ENCODE measurements around the gene VCAM1. TPM values are rescaled to one million over a fixed set of nuclear protein-coding genes. Genes with fewer than 3 reads are reported as not detected.

Gene VCAM1
- total RNA-seq, 2 experiments from 2014 or later = not detected

DNA sequence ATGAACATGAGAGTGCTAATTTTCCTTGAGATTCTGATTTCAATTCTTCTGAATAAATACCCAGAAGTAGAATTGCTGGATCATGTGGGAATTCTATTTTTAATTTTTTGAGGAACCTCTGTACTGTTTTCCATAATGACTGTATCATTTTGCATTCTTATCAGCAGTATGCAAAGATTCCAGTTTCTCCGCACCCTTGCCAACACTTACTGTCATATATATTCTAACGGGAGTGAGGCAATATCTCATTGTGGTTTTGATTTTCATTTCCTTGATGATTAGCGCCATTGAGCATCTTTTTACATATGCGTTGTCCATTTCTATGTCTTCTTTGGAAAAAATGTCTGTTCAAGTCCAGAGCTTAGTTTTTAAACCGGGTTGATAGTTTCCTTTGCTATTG lies 33.2 kb downstream of the VCAM1 start:
- H3K36me3 ChIP-seq (ENCODE audit: insufficient read depth, low read length) = no peaks in the 10 kb centered on the region
- H3K4me1 ChIP-seq (ENCODE audit: insufficient read depth, low read length, poor library complexity, severe bottlenecking) = no peaks in the 10 kb centered on the region
- intact Hi-C loops (cut with micrococcal nuclease; ENCODE audit: unreplicated experiment) = no loop called here
- ChIA-PET CTCF (ENCODE audit: unreplicated experiment) (no interaction called here), POLR2A (no interaction called here)
- no peak for DNase-seq (ENCODE audit: low spot score)
- H2AFZ ChIP-seq (ENCODE audit: low read length) = no peak overlapping the region
- H3K9me2 ChIP-seq (ENCODE audit: insufficient read depth, low read length) = no peaks in the 10 kb centered on the region
- TF ChIP-seq, protein P1, sequence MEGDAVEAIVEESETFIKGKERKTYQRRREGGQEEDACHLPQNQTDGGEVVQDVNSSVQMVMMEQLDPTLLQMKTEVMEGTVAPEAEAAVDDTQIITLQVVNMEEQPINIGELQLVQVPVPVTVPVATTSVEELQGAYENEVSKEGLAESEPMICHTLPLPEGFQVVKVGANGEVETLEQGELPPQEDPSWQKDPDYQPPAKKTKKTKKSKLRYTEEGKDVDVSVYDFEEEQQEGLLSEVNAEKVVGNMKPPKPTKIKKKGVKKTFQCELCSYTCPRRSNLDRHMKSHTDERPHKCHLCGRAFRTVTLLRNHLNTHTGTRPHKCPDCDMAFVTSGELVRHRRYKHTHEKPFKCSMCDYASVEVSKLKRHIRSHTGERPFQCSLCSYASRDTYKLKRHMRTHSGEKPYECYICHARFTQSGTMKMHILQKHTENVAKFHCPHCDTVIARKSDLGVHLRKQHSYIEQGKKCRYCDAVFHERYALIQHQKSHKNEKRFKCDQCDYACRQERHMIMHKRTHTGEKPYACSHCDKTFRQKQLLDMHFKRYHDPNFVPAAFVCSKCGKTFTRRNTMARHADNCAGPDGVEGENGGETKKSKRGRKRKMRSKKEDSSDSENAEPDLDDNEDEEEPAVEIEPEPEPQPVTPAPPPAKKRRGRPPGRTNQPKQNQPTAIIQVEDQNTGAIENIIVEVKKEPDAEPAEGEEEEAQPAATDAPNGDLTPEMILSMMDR (conservative IDR thresholded peaks at IDR 0.05; ENCODE audit: low read length) = no peak
- TF ChIP-seq EZH2phosphoT487 (IDR thresholded peaks at IDR 0.05; ENCODE audit: borderline replicate concordance, low read depth, low read length) = no peak
- no peak overlapping the region for H3K4me3 ChIP-seq (ENCODE audit: low read depth, low read length, poor library complexity, severe bottlenecking)
- H3K79me2 ChIP-seq (ENCODE audit: insufficient read depth, low read depth, low read length) = no peaks in the 10 kb centered on the region
- no peak overlapping the region for H3K27ac ChIP-seq (ENCODE audit: low read depth, low read length, poor library complexity, severe bottlenecking)
- H3K9me3 ChIP-seq (ENCODE audit: low read length) = no peaks in the 10 kb centered on the region
- H3K4me2 ChIP-seq (ENCODE audit: low read length) = no peak overlapping the region
- H4K20me1 ChIP-seq (ENCODE audit: insufficient read depth, low read length) = no peaks in the 10 kb centered on the region
- no TSS peak for BruUV-seq (replicated peaks)

DNA sequence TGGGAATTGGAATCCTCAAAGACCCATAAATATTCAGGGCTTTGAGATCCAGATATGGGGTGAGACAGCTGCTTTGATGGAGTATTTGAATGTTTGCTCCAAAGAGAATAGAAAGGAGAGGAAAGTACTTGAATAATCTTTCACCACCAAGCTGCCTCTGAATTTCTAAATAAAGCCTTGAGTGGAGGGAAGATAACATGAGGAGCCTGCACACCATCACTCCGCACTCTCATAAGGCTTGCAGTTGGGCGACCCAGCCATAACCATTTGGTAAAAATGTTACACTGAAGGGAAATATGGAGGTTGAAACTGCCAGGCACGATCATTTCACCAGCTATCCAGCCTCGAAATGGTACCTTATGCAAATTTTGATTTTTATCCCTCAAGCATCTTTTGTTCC lies 38.4 kb downstream of the VCAM1 start:
- intact Hi-C loops (cut with micrococcal nuclease; ENCODE audit: unreplicated experiment) = no loop called here
- CTCF ChIA-PET (ENCODE audit: unreplicated experiment) = interaction anchor here (0.5 kb wide), 1 partner anchor 29 kb away, joined by 4 read pairs; no protein-coding TSS in a partner anchor
- TF ChIP-seq, protein P1 (conservative IDR thresholded peaks at IDR 0.05; ENCODE audit: low read length) = no peak
- no peak for TF ChIP-seq EZH2phosphoT487 (IDR thresholded peaks at IDR 0.05; ENCODE audit: borderline replicate concordance, low read depth, low read length)
- no peak overlapping the region for H2AFZ ChIP-seq (ENCODE audit: low read length)
- POLR2A ChIA-PET = no interaction called here
- no peaks in the 10 kb centered on the region for H3K4me1 ChIP-seq (ENCODE audit: insufficient read depth, low read length, poor library complexity, severe bottlenecking)
- H3K9me2 ChIP-seq (ENCODE audit: insufficient read depth, low read length) = no peaks in the 10 kb centered on the region
- H3K4me3 ChIP-seq (ENCODE audit: low read depth, low read length, poor library complexity, severe bottlenecking) = no peak overlapping the region
- H3K79me2 ChIP-seq (ENCODE audit: insufficient read depth, low read depth, low read length) = no peaks in the 10 kb centered on the region
- no peak for DNase-seq (ENCODE audit: low spot score)
- no peaks in the 10 kb centered on the region for H4K20me1 ChIP-seq (ENCODE audit: insufficient read depth, low read length)
- no TSS peak for BruUV-seq (replicated peaks)
- no peaks in the 10 kb centered on the region for H3K9me3 ChIP-seq (ENCODE audit: low read length)
- H3K27ac ChIP-seq (ENCODE audit: low read depth, low read length, poor library complexity, severe bottlenecking) = no peak overlapping the region
- H3K36me3 ChIP-seq (ENCODE audit: insufficient read depth, low read length) = no peaks in the 10 kb centered on the region
- H3K4me2 ChIP-seq (ENCODE audit: low read length) = no peak overlapping the region

DNA sequence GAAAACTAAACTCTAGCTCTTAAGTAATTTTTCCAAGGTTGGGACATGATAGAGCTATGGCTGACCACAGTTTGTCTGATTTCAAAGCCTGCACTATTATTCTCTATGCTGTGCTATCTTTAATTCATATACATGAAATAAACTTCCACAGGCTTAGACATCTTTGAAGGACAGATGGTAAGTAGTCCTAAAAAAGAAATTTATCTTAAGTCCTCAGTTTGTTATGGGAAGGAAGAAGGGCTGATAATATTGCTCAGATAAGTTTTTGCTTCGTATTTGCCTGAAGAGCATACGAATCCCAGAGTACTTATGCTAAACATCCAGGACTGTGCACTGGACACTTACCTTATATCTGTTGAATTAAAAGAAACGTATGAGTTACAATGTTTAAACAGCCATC lies 39.6 kb downstream of the VCAM1 start:
- intact Hi-C loops (cut with micrococcal nuclease; ENCODE audit: unreplicated experiment) = no loop called here
- H3K27ac ChIP-seq (ENCODE audit: low read depth, low read length, poor library complexity, severe bottlenecking) = no peak overlapping the region
- H3K9me3 ChIP-seq (ENCODE audit: low read length) = no peaks in the 10 kb centered on the region
- POLR2A ChIA-PET = no interaction called here
- H3K4me2 ChIP-seq (ENCODE audit: low read length) = no peak overlapping the region
- no peaks in the 10 kb centered on the region for H3K9me2 ChIP-seq (ENCODE audit: insufficient read depth, low read length)
- TF ChIP-seq EZH2phosphoT487 (IDR thresholded peaks at IDR 0.05; ENCODE audit: borderline replicate concordance, low read depth, low read length) = no peak
- TF ChIP-seq, protein P1 (conservative IDR thresholded peaks at IDR 0.05; ENCODE audit: low read length) = no peak
- H2AFZ ChIP-seq (ENCODE audit: low read length) = no peak overlapping the region
- H3K4me1 ChIP-seq (ENCODE audit: insufficient read depth, low read length, poor library complexity, severe bottlenecking) = no peaks in the 10 kb centered on the region
- CTCF ChIA-PET (ENCODE audit: unreplicated experiment) = no interaction called here
- no TSS peak for BruUV-seq (replicated peaks)
- no peaks in the 10 kb centered on the region for H3K36me3 ChIP-seq (ENCODE audit: insufficient read depth, low read length)
- no peaks in the 10 kb centered on the region for H4K20me1 ChIP-seq (ENCODE audit: insufficient read depth, low read length)
- H3K4me3 ChIP-seq (ENCODE audit: low read depth, low read length, poor library complexity, severe bottlenecking) = no peak overlapping the region
- no peak for DNase-seq (ENCODE audit: low spot score)
- H3K79me2 ChIP-seq (ENCODE audit: insufficient read depth, low read depth, low read length) = no peaks in the 10 kb centered on the region

Data from OCI-LY7 (cell line).